OCI-LY1 (cell line): ENCODE measurements around the gene CADM3.

Experiments
- H2AFZ ChIP-seq: fragments of 200-600 bp; sonication (generic), shearing (Covaris generic); 2 replicates; pipeline ENCODE4 v1.6.0; 2014; ENCODE audit warnings: antibody characterized with exemption, mild to moderate bottlenecking, low read length
- H3F3A ChIP-seq: fragments of 200-600 bp; sonication (generic), shearing (Covaris generic); 2 replicates; pipeline ENCODE4 v1.6.0; 2014; ENCODE audit warnings: mild to moderate bottlenecking, antibody characterized with exemption, low read length, moderate library complexity; ENCODE audit not compliant: insufficient read depth
- H3K27ac ChIP-seq: fragments of 200-600 bp; sonication (generic); 2 replicates; pipeline ENCODE4 v1.5.1; 2014; ENCODE audit warnings: low read length, mixed run types, mild to moderate bottlenecking, low read depth; ENCODE audit not compliant: poor library complexity, severe bottlenecking
- H3K27me3 ChIP-seq: fragments of 200-600 bp; sonication (generic); 2 replicates; pipeline ENCODE4 v1.6.0; 2014; ENCODE audit warnings: antibody characterized with exemption, mild to moderate bottlenecking, low read length, moderate library complexity; ENCODE audit not compliant: insufficient read depth
- H3K36me3 ChIP-seq: fragments of 200-600 bp; sonication (generic); 2 replicates; pipeline ENCODE4 v1.6.1; 2014; ENCODE audit warnings: mild to moderate bottlenecking, antibody characterized with exemption, low read length, moderate library complexity, mixed read lengths; ENCODE audit not compliant: insufficient read depth
- H3K4me1 ChIP-seq: fragments of 200-600 bp; sonication (generic); 2 replicates; pipeline ENCODE4 v1.5.1; 2014; ENCODE audit warnings: mild to moderate bottlenecking, low read length, moderate library complexity; ENCODE audit not compliant: insufficient read depth, severe bottlenecking
- H3K4me2 ChIP-seq: fragments of 200-600 bp; sonication (generic), shearing (Covaris generic); 2 replicates; pipeline ENCODE4 v1.6.1; 2014; ENCODE audit warnings: low read length
- H3K4me3 ChIP-seq: fragments of 200-600 bp; sonication (generic); 2 replicates; pipeline ENCODE4 v1.5.1; 2014; ENCODE audit warnings: low read length, low read depth, mild to moderate bottlenecking, mixed read lengths; ENCODE audit not compliant: poor library complexity, severe bottlenecking
- H3K79me2 ChIP-seq: fragments of 200-600 bp; shearing (Covaris generic); 2 replicates; pipeline ENCODE4 v1.6.1; 2016; ENCODE audit warnings: mixed run types, low read length, mixed read lengths; ENCODE audit not compliant: insufficient read depth
- H3K9ac ChIP-seq: fragments of 200-600 bp; sonication (generic), shearing (Covaris generic); 2 replicates; pipeline ENCODE4 v1.6.1; 2014; ENCODE audit warnings: mild to moderate bottlenecking, low read length, mixed read lengths
- H3K9me2 ChIP-seq: fragments of 200-600 bp; sonication (generic), shearing (Covaris generic); 2 replicates; pipeline ENCODE4 v1.6.1; 2014; ENCODE audit warnings: low read depth, mild to moderate bottlenecking, low read length, mixed read lengths
- H3K9me3 ChIP-seq: fragments of 200-600 bp; shearing (Covaris generic); 2 replicates; pipeline ENCODE4 v1.6.1; 2014; ENCODE audit warnings: low read length, mixed read lengths
- H4K20me1 ChIP-seq: fragments of 200-600 bp; sonication (generic), shearing (Covaris generic); 2 replicates; pipeline ENCODE4 v1.6.0; 2016; ENCODE audit warnings: mild to moderate bottlenecking, low read length; ENCODE audit not compliant: insufficient read depth
- EZH2 ChIP-seq: fragments of 200-600 bp; sonication (generic), shearing (Covaris generic); IDR thresholded peaks from 2 replicates; pipeline ENCODE4 v1.8.0; 2017; ENCODE audit warnings: borderline replicate concordance, mixed run types, mild to moderate bottlenecking, antibody characterized with exemption, low read length, moderate library complexity, mixed read lengths
- TF ChIP-seq, protein P1 (sequence below): fragments of 200-600 bp; sonication (generic), shearing (Covaris generic); IDR thresholded peaks from 2 replicates; pipeline ENCODE4 v1.5.1; 2017; ENCODE audit warnings: mild to moderate bottlenecking, antibody characterized with exemption, low read length, moderate library complexity, mixed read lengths

Gene CADM3, protein sequence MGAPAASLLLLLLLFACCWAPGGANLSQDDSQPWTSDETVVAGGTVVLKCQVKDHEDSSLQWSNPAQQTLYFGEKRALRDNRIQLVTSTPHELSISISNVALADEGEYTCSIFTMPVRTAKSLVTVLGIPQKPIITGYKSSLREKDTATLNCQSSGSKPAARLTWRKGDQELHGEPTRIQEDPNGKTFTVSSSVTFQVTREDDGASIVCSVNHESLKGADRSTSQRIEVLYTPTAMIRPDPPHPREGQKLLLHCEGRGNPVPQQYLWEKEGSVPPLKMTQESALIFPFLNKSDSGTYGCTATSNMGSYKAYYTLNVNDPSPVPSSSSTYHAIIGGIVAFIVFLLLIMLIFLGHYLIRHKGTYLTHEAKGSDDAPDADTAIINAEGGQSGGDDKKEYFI

DNA sequence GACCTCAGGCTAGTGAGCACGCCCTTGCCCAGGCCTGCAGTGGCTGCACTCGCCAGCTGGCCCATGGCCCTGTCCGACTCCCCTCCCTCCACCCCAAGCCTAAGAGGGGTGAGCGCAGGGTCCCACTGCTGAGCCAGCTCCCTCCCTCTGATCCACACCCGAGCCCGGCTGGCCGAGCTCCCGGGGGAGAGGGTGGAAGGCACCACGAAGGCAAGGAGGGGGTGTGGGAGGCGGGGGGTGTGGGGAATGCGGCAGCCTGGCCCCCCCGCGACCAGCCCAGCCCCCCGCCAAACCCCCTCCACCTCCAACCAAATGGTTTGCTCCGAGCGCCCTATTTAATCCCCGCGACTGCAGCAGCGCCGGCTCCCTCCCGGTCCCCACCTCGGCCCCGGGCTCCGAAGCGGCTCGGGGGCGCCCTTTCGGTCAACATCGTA lies at the start of gene CADM3:
CADM3 (plus strand) TSS at position 362 of the 434 bp plus-strand sequence. CDS start 151 bp downstream, outside the sequence.
- TF ChIP-seq, protein P1, sequence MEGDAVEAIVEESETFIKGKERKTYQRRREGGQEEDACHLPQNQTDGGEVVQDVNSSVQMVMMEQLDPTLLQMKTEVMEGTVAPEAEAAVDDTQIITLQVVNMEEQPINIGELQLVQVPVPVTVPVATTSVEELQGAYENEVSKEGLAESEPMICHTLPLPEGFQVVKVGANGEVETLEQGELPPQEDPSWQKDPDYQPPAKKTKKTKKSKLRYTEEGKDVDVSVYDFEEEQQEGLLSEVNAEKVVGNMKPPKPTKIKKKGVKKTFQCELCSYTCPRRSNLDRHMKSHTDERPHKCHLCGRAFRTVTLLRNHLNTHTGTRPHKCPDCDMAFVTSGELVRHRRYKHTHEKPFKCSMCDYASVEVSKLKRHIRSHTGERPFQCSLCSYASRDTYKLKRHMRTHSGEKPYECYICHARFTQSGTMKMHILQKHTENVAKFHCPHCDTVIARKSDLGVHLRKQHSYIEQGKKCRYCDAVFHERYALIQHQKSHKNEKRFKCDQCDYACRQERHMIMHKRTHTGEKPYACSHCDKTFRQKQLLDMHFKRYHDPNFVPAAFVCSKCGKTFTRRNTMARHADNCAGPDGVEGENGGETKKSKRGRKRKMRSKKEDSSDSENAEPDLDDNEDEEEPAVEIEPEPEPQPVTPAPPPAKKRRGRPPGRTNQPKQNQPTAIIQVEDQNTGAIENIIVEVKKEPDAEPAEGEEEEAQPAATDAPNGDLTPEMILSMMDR, result no peak
- TF ChIP-seq EZH2, result no peak
- Histone ChIP-seq H3K79me2 (no peaks in the 10 kb centered on the region), H3K36me3 (no peaks in the 10 kb centered on the region), H3F3A (no peaks in the 10 kb centered on the region), H3K9me3 (no peaks in the 10 kb centered on the region), H3K4me3 (no peak within 1 kb of the TSS), H3K4me2 (no peak within 1 kb of the TSS), H3K9ac (no peak within 1 kb of the TSS), H3K4me1 (no peaks in the 10 kb centered on the region), H3K9me2 (no peaks in the 10 kb centered on the region), H3K27me3 (no peaks in the 10 kb centered on the region), H4K20me1 (no peaks in the 10 kb centered on the region), H3K27ac (no peak within 1 kb of the TSS), H2AFZ (no peak within 1 kb of the TSS)

DNA sequence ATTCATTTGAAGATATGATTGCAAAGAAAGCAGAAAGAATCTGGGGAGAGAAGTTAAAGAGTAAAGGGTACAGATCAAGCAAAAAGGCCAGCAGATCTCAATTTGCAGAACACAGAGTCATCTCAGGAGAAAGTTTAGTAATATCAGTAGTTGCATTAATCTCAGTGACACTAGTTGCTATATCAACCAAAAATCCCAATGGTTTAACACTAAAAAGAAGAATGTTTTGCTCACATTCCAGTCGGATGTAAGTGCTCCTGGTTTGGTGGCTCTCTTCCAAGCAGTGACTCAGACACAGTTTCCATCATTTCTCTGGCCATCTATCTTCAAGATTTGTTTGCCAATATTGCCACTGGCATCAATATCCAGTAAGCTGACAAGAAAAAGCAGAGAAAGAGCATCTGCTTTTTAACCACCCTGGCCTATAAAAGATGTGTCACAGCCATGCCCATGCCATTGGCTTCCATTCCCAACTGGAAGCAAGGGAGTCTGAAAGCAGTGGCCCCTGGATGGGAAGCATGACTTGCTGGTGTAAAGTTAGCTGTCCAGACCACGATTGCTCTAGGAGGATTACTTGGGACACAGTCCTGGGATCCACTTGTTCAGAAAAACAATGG lies 49.3 kb upstream of the CADM3 start:
- no peak overlapping the region for H3K4me3 ChIP-seq
- no peaks in the 10 kb centered on the region for H3F3A ChIP-seq
- no peaks in the 10 kb centered on the region for H3K36me3 ChIP-seq
- no peaks in the 10 kb centered on the region for H3K4me1 ChIP-seq
- no peaks in the 10 kb centered on the region for H4K20me1 ChIP-seq
- H3K9me2 ChIP-seq, result no peaks in the 10 kb centered on the region
- no peak overlapping the region for H3K4me2 ChIP-seq
- H3K9me3 ChIP-seq, result no peaks in the 10 kb centered on the region
- no peaks in the 10 kb centered on the region; the same call in 1 of the 2 replicates for H3K27me3 ChIP-seq
- H2AFZ ChIP-seq, result no peak overlapping the region
- no peak overlapping the region for H3K27ac ChIP-seq
- H3K79me2 ChIP-seq, result no peaks in the 10 kb centered on the region
- H3K9ac ChIP-seq, result no peak overlapping the region
- TF ChIP-seq, protein P1, result no peak
- TF ChIP-seq EZH2, result no peak

DNA sequence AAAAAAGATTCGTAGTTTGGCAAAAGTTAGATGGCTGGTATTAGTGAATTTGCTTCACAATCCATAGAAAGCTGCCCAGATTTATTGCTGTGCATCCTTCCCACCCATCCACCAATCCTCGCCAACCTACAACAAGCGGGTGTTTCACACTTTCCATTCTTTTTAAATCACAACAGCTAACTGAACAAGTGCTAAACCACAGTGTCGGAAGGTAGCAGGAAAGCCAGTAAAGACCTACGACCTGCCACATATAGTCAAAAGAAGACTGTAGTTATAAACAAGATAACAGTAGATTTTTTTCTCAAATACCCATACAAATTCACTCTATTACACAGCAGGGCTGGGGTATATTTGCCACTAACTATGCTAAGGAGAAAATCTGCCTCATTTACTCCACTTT lies 47.8 kb upstream of the CADM3 start:
- no peaks in the 10 kb centered on the region for H3K9me3 ChIP-seq
- H4K20me1 ChIP-seq, result no peaks in the 10 kb centered on the region
- no peak overlapping the region for H3K4me2 ChIP-seq
- H3K4me3 ChIP-seq, result no peak overlapping the region
- no peak for TF ChIP-seq EZH2
- TF ChIP-seq, protein P1, result no peak
- no peak overlapping the region for H2AFZ ChIP-seq
- H3K27me3 ChIP-seq, result no peaks in the 10 kb centered on the region; the same call in 1 of the 2 replicates
- H3K4me1 ChIP-seq, result no peaks in the 10 kb centered on the region
- H3K36me3 ChIP-seq, result no peaks in the 10 kb centered on the region
- no peaks in the 10 kb centered on the region for H3F3A ChIP-seq
- no peaks in the 10 kb centered on the region for H3K9me2 ChIP-seq
- H3K27ac ChIP-seq, result no peak overlapping the region
- H3K79me2 ChIP-seq, result no peaks in the 10 kb centered on the region
- no peak overlapping the region for H3K9ac ChIP-seq
